Epithelial cell of esophagus (primary cell): ENCODE measurements around the gene RARB.

Source experiments
- DNase-seq: peaks from one replicate; pipeline ENCODE4 v3.0.0; 2010; ENCODE audit warnings: low read depth
- H3K4me3 ChIP-seq: 2 replicates; pipeline ENCODE4 v1.5.1; 2011; ENCODE audit warnings: mild to moderate bottlenecking, low read length, control low read depth
- TF ChIP-seq, protein P1 (sequence below): IDR thresholded peaks from 2 replicates; pipeline ENCODE4 v1.5.1; 2011; ENCODE audit warnings: low read depth, mild to moderate bottlenecking, low read length, control low read depth, inconsistent platforms; ENCODE audit not compliant: insufficient read depth; ENCODE audit errors: missing control alignments

Gene RARB

DNA sequence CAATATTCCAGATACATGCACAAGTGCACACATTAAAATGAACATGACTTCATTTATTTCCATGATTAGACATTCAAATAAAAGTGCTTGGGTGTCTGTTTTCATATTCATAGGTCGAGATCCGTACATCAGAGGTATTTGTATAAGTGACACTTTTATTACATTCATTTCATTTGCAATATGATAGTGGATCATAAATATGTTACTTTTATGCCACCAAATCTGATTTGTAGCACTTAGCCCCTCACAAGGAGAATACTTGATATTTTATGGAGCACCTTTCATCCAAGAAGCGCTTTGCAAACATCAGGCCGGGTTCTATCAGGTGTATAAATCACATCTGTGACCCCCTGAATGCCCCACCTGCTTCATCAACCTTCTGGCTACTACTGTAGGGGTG lies 136.0 kb downstream of the RARB start:
- DNase-seq = no peak
- no peak overlapping the region for H3K4me3 ChIP-seq
- TF ChIP-seq, protein P1, sequence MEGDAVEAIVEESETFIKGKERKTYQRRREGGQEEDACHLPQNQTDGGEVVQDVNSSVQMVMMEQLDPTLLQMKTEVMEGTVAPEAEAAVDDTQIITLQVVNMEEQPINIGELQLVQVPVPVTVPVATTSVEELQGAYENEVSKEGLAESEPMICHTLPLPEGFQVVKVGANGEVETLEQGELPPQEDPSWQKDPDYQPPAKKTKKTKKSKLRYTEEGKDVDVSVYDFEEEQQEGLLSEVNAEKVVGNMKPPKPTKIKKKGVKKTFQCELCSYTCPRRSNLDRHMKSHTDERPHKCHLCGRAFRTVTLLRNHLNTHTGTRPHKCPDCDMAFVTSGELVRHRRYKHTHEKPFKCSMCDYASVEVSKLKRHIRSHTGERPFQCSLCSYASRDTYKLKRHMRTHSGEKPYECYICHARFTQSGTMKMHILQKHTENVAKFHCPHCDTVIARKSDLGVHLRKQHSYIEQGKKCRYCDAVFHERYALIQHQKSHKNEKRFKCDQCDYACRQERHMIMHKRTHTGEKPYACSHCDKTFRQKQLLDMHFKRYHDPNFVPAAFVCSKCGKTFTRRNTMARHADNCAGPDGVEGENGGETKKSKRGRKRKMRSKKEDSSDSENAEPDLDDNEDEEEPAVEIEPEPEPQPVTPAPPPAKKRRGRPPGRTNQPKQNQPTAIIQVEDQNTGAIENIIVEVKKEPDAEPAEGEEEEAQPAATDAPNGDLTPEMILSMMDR = no peak

DNA sequence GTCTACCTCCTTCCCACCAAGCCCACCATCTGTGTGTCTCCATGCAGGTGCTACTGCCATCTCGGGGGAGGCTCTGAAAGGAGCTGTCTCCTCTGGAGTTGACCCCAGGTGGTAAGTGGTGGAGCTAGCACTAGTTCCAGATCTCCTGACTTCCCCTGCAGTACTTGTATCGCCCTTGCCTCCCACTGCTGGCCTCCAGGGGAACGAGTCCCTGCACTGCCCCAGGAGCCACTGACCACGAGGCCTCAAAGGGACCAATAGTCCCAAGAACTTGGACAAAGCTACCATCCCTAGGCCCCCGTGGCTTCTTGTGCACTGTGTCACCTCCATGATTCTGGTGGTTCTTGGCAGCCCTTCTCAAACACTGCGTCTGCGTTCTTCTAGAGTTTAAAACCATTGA lies 137.7 kb downstream of the RARB start:
- no peak for DNase-seq
- H3K4me3 ChIP-seq = no peak overlapping the region
- TF ChIP-seq, protein P1 = no peak

DNA sequence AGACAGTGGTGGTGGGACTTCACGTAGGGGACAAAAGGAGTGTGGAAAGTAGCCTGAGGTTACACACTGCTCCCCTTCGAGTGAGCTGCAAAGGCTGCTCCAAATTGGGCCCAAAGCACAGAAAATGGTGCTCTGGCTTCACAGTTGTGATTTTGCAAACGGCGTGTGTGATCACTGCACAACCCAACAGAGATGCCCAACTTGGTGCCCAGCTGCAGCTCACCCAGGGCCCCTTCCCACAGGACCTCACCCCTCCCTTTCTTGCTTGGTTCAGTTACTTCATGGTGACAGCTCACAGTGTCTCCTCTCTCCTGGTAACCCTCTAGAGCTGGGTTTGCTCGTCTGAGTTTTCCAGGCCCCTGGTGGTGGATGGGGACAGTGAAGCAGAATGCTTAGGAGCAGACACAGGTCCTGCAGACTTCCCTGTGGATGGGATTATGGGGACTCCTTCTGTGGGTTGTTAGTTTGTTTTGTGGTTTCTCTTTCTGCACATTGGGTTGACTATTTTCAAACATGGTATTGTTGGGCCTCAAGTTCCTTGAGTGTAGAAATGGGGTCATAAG lies 138.4 kb downstream of the RARB start:
- no peak overlapping the region for H3K4me3 ChIP-seq
- TF ChIP-seq, protein P1 = no peak
- DNase-seq = no peak

DNA sequence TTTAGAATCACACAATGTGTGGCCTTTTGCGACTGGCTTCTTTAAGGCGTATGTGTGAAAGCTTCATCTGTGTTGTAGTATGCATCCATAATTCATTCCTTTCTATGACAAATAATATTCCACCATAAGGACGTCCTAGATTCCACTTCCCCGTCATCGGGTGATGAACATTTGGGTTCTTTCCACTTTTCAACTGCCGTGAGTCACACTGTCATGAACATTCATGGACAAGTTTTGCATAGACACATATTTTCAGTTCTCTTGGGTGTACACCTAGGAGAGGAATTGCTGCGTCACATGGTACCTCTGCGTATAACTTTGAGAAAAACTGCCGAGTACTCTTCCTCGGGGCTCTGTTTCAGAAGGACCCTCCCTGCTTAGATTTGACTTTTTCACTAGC lies 139.3 kb downstream of the RARB start:
- DNase-seq = no peak
- no peak overlapping the region for H3K4me3 ChIP-seq
- TF ChIP-seq, protein P1 = no peak

DNA sequence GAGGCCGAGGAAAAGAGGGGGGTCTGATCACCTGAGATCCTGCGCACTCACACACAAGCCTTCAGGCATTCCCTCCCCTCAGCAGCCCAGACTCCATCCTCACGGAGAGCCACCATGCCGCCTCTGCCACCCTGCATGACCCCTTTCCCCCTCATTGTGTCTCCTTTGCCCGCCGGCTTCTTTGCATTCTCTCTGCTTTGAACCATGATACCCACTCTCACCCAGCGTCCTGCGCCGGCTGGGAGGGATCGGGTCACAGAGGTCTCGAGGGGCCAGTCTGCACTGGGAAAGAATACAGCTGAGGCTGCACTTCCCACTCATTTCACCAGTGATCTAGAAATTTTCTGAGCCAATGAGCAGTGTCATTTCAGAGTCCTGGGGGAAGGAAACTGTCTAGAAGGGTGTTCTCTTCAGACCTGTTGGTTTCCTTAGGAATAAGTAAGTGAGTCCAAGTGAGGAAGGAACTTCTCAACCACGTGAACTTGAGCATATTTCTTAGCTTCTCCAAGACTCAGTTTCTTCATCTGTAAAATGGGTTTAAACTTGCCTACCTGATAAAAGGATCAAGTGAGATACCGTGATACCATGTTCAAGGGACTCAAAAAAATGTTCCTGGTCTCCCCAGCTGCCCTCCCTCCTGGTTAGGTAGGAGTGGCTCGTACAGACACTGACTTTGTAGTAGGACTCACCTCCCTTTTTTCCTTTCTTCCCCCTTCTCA lies 139.9 kb downstream of the RARB start:
- TF ChIP-seq, protein P1 = no peak
- no peak for DNase-seq
- H3K4me3 ChIP-seq = no peak overlapping the region

DNA sequence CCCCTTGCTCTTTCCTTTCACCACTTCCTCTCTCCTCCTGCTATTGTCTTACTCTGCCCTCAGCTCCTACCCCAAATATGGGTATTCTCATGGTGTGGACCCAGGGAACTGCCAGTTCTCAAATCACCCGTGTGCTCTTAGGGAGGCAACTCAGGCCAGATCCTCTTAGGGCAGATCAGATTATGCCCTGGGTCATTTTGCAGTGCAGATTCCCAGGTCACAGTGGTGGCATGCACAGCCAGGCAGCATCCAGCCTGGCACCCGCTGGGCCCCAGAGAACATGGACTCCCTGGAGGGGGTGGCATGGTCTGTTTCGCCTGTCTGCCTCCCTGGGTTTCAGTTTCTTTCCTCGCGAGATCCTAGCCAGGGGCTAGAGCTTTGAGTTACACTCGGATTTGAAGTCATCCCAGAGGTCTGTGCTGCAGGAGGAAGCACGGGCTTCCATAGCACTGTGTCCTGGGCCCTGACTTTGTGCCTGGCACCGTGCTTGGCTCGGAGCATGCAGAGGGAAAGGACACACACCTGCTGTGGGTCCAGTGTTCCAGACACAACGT lies 140.5 kb downstream of the RARB start:
- H3K4me3 ChIP-seq = no peak overlapping the region
- TF ChIP-seq, protein P1 = no peak
- no peak for DNase-seq

DNA sequence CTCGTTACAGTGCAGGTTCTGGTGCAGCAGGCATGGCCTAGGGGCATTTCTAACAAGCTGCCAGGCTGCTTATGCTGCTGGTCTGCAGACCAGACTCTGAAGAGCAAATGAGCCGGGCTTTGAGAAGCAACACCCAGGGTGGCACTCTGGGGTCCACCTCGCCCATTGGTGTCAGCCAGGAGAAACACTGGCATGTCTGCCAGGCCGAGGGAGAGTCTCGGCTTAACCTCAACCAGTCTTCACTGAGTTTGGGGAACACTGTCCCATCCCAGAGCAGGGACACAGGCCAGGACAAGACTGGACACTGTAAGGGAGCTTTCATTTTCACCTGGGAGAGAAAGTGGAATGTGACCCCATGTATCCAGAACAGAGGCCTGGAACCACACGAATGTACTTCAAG lies 143.2 kb downstream of the RARB start:
- no peak for DNase-seq
- no peak overlapping the region for H3K4me3 ChIP-seq
- TF ChIP-seq, protein P1 = no peak
